ENCODE measurements around the gene PHLDB1.

PHLDB1 gene

GRCh38 chr11:118648291-118648690 lies 40.9 kb downstream of the PHLDB1 start:
- DNase-seq (ENCODE audit: low read depth): no peak
- TF ChIP-seq CTCF (IDR thresholded peaks at IDR 0.05; ENCODE audit: insufficient read depth, low read depth, low read length, missing control alignments): no peak
- H3K4me3 ChIP-seq (ENCODE audit: low read depth, low read length): no peak overlapping the region

DNA sequence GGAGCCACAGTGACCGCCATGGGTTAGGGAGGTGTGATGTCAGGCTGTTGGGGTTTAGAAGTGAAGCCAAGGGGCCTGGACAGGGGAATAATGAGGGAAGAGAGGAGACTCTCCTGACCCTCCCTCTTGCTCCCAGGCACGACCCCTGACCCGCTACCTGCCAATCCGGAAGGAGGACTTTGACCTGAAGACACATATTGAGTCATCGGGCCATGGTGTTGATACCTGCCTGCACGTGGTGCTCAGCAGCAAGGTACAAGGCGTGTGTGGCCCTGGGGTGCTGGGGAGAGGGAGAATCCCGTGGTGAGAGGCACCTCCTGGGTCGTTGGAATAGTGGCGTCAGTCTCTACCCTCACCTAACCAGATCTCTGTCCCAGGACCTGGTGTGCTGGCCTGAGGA lies 42.5 kb downstream of the PHLDB1 start:
- no peak for DNase-seq (ENCODE audit: low read depth)
- H3K4me3 ChIP-seq (ENCODE audit: low read depth, low read length): no peak overlapping the region
- TF ChIP-seq CTCF (IDR thresholded peaks at IDR 0.05; ENCODE audit: insufficient read depth, low read depth, low read length, missing control alignments): no peak

- no peak for DNase-seq (ENCODE audit: low read depth)
- H3K4me3 ChIP-seq (ENCODE audit: low read depth, low read length): no peak overlapping the region
- TF ChIP-seq CTCF (IDR thresholded peaks at IDR 0.05; ENCODE audit: insufficient read depth, low read depth, low read length, missing control alignments): no peak
Observed at GRCh38 chr11:118650366-118650765, 43.0 kb downstream of the PHLDB1 start.

DNA sequence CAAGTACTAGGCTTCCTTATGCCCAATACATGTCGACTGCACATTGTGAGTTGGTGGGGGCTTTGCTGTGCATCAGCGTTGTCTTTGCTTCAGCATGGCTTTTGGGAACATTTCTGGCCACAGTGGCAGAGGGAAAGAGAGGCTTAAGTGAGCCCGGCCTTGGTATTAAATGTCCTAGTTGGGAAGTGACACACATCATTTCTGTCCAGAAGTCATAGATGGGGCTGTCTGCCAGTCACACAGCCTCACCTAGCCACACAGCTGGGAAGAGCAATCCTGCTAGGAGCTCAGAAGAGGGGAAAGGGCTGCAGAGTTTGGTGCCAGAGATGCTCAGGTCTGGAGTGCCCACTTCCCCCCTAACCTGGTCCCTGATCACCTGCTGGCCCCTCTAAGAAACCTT lies 44.4 kb downstream of the PHLDB1 start:
- no peak for DNase-seq (ENCODE audit: low read depth)
- no peak for TF ChIP-seq CTCF (IDR thresholded peaks at IDR 0.05; ENCODE audit: insufficient read depth, low read depth, low read length, missing control alignments)
- no peak overlapping the region for H3K4me3 ChIP-seq (ENCODE audit: low read depth, low read length)

GRCh38 chr11:118652681-118653181 lies 45.3 kb downstream of the PHLDB1 start:
- DNase-seq (ENCODE audit: low read depth): no peak
- no peak overlapping the region for H3K4me3 ChIP-seq (ENCODE audit: low read depth, low read length)
- TF ChIP-seq CTCF (IDR thresholded peaks at IDR 0.05; ENCODE audit: insufficient read depth, low read depth, low read length, missing control alignments): no peak

DNA sequence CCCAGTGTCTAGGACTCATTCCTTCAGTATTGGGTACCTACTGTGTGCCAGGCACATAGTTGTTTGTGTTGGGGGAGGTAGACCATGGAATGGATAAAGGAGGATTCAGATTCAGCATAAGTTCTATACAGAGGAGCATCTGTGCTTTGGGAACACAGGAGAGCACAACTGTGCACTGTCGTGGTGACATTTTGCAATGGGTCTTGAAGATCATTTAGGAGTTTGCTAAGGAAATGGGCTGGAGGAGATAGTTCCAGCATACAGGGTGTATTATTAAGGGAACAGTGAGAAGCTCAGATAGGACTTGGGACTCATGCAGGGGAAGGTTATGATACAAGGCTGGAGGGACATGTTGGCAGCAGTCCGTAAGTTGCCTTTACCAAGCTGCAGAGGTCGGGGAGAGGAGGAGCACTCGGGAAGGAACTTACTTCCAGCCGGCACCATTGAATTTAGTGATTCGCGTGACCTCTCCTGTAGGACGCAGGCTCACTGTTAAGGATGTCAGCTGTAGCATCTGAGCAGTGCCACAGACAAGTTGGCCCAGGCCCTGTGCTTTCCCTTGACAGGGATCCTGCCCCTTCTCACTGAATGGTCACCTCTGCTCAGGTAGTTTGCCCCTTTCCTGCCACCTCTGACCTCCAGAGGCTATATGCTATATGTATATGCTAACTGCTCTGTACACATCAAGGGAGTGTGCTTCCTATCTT lies 46.4 kb downstream of the PHLDB1 start:
- TF ChIP-seq CTCF (IDR thresholded peaks at IDR 0.05; ENCODE audit: insufficient read depth, low read depth, low read length, missing control alignments): no peak
- no peak overlapping the region for H3K4me3 ChIP-seq (ENCODE audit: low read depth, low read length)
- DNase-seq (ENCODE audit: low read depth): no peak
